IPS-NIHi11 (cell line): ENCODE data around the gene BMX.

Source experiments
- DNase-seq: peaks from one replicate; pipeline ENCODE4 v3.0.0; 2012; ENCODE audit warnings: mixed read lengths, low spot score

BMX gene

DNA sequence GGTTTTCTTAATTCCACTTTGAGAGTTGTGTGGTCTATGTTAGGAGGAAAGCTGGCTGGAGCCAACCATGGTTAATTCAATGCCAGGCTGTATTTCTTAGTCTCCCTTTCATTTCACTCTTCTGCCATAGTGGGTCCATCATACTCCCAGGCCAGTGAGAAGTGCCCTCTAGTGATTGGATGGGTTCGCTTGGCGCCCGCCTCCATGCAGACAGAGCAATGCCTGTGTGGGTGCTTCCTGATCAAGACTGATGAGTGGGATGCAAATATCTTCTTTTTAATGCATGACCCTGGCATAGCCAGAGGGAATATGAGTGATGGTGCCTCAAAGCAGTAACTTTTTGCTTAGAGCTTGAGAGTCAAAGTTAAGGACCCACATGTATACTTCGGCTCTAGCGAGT is 6.4 kb downstream of the BMX start:
- DNase-seq, result no peak

DNA sequence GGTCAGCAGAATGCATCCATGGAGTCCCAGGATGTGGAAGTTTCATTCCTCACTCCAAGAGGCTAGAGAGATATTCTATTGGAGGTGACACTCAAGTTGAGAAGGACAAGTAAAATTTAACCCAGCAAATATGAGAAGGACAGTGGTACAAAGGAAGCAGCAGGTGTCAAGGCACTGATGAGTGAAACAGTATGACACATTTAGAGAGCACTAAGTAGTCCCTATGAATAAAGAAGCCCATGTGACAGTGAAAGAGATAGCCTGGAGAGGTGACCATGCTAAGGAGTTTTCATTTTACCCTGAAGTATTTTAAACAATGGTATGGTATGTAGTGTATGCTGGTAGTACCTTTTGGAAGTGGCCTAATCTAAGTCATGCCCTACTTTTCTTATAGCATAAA is 9.2 kb downstream of the BMX start:
- DNase-seq, result no peak

DNA sequence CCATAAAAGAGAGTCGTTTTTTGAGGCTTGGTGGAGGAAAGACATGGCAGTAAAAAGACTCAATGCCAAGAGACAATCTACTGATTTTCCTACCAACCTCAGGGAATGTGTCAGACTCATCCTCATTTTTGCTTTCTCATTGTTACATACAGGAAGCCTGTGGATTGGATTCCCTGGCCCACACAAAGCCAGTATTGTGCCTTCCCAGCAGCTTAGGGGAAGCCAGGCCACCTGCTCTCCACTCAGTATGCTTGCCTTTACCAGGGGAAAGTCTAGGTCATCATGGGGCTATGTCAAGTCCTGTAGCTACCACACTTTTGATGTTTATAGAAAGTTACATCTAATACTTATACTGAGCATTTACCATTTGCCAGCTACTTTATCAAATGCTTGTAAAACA is 11.0 kb downstream of the BMX start:
- DNase-seq, result no peak

DNA sequence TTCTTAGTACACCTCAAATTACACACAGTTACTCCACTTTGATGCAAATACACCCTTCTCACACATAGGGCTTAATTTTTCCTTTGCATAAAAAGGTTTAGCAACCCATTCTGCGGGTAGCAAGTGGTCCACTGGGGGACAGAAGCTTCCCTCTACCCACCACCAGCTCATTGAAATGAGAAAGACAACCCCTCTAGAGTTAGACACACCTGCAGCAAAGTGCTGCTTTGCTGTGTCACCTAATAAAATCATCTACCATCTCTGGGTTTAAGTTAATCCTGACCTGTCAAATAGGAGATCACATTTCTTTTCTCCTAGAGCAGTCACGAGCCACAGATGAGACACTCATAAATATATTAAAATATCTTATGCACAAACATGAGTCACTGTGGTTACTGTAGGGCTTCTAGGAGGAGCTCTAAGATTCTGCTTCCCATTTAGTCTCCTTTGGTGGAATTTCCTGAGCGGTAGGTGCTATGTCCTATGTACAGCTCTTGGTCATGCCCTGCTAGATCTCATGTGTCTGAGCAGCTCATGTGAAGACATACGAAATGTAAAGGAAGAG is 11.9 kb downstream of the BMX start:
- DNase-seq, result no peak

DNA sequence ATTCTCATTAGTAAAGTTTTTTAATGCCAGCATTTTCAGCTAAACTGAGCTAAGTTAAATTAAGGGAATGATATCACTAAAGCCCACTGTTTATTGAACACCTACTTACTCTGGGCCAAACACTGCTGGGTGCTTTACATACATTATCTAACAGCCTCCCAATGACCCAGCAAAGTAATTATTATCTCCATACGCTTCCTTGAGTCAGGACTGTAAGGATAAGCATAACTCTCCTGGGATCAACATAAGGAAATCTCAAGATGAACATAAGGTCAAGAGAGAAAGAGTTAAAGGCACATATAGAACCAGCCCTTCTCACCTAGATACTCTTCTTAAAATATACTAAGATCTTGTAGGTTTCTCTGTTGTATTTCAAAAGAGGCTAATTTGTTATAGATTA is 13.7 kb downstream of the BMX start:
- DNase-seq, result no peak

DNA sequence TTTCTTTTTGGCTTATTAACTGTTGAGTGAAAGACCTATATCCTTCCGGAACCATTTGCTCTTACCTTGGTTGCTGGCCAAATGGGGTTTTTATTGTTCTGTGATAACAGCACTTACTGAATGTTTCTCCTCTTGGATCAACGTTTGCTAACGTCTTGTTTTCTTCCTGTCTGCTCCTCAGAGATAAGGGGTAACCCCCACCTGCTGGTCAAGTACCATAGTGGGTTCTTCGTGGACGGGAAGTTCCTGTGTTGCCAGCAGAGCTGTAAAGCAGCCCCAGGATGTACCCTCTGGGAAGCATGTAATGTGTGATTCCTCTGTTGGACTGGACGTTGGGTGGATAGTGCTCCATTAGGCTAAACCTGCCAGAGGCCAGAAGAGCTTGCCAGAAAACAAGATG is 15.3 kb downstream of the BMX start:
- no peak for DNase-seq

DNA sequence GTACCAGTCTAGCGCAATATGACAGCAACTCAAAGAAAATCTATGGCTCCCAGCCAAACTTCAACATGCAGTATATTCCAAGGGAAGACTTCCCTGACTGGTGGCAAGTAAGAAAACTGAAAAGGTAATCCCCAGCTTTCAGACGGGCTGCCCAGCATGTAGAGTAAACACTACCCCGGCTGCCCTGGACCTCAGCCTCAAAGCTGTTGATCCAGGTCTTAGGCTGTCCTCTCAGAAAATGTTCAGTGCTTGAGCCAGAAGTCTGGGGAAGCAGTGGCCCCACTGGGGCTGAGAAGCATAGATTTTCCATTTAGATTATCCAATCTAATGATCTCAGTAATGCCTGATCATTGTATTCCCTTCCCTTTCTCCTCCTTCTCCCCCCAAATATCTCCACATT is 21.9 kb downstream of the BMX start:
- DNase-seq, result no peak

DNA sequence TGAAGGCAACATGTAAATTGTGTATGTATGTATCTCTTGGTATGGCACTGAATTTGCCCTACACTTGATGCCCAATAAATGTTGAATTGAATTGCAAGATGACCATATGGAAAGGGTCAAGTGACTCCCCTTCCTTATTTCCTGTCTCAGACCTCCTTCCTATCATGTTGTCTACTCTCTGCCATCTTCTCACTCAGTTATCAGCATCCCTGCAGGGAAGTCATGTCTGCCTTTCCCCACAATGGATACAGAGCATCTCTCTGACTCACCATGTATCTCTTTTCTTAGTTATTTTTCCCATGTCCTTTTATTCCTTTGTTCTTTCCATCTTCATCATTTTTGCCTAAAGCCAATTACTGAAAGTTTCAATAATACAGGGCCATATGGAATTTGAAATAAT is 22.5 kb downstream of the BMX start:
- DNase-seq, result no peak

DNA sequence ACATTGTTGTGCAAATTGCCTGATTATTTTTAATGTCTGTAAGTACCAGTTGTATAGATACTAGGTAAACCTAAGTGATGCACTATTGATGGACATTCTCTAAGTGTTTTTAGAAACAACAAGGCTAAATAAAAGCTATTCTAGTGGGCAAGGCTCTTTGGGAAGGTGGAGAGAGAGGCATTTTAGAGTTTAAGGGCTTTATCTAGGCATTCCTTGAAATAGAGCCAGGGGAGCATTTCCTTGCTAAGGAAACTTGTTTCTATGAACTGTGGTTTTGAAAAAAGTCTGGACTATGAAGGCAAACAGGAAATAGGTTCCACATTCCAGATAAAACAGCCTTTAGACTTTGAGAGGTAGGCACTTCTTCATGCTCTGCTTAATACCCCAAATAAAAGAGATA is 23.8 kb downstream of the BMX start:
- DNase-seq, result no peak

DNA sequence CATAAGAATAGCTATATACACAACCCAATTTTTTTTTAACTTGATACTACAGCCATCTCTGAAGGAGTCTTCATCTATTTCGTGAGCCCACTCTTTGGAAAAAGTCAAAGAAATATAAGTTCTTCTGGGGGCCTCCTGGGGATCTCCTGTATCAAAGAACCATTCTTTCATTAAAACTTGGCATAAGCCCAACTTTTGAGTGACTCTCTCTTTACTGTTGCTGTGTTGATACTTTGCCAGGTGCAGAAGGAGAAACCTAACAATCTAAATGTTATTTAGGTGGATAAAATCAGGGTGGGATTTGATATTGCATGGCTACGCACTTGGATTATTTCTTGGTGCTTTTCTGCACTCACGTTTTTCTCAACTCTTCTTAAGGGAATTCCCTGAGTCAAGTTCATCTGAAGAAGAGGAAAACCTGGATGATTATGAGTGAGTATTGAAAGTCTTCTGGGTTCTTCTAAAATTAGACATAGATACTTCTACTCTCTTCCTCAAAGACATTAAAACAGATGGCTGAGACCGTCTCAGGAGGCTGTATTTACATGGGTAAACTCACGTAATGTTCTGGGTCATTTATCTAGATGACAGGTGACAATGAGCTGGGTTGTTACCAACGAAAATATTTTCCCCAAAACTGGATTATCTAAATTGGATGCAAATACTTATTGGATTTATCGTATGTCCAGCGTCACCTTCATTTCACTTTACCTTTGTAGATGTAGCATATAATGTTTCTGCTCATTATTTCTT is 25.2 kb downstream of the BMX start:
- no peak for DNase-seq

DNA sequence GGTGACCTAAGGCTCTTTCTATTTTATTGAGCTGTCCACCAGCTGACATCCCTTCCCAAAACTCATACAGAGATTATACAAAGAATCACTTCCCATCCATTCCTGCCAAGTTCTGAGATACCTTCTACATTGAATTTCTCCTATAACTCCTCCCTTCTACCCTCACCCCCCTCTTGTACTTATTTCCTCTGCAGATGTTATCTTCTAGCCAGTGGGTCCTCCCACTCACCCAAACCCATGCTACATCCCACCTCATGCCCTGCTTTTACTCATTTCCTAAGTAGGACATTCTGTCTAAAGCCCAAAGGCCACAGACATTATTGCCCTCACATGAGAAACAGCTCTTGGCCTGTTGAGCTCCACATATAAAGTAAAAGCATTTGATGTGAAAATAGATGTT is 28.6 kb downstream of the BMX start:
- DNase-seq, result no peak

DNA sequence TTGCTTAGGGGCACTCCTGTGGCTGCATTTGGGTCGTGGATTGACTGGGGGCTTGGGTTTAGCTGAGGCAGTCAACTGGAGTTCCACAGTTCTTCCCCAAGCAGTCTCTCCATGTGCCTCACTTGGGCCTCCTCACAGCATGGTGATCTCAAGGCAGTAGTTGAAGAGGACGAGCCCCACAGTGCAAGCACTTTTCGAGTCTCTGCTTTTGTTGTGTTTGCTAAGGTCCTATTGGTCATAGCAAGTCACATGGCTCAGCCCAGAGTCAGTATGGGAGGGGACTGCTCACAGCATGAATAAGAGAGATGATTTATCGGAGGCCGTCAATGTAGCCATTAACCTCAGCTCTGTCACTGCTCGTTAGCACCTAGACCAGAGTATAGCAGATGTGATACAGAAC is 29.7 kb downstream of the BMX start:
- DNase-seq, result no peak

DNA sequence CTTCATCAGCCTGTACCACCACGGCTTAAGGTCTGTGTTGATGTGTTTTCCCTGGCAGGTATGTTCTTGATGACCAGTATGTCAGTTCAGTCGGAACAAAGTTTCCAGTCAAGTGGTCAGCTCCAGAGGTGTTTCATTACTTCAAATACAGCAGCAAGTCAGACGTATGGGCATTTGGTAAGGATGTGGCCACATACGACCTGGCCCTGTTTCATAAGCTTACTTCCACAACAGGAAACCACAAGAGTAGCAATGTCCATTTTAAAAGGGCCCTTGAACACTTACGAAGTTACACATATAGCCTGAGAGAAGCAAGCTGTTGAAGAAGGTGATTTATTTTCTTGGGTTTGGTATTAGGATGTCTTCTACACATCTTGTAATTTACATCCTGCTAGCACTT is 46.1 kb downstream of the BMX start:
- DNase-seq, result no peak

DNA sequence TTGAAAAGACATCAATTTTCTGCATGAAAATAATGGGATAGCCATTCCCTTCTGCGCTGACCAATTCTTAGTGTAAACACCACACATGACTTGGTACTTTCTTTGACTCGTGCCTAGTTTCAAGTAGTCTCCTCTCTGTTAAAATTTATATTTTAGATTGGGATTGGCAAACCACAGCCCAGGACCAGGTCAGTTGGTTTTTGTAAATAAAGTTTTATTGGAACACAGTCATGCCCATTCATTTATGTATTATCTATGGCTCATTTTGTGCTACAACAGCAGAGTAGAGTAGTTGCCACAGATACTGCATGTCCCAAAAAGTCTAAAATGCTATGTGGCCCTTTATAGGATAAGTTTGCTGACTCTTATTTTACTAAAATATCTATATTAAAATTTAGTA is 46.7 kb downstream of the BMX start:
- no peak for DNase-seq

DNA sequence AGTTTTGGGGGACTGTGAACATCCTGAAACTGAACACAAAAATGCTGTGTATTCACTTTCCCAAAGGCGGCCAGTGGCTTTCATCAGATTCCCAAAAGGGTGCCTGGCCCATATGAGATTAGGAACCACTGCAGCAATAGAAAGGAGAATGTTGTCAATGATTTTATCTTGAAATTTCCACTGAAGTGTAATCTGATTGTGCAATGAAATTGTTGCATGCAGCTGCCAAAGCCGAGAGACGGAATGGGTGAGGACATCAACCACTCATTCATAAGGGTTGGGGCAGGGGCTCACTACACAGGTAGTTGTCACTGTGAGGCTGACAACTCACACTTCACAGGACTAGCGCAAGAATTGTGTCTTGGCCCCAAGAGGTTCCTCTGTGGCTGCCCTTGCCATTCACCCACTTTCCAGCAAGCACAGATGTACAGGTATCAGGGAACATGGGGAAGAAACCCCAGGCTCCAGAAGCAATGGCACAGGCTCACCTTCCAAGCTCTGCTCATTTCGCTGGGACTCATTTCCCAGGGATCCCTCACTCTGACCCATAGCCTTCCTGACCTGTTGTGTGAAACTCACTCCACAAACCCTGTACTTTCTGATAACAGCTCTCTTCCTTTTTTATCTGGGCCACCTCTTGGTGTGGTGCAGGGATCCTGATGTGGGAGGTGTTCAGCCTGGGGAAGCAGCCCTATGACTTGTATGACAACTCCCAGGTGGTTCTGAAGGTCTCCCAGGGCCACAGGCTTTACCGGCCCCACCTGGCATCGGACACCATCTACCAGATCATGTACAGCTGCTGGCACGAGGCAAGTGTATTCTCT is 48.8 kb downstream of the BMX start:
- no peak for DNase-seq

DNA sequence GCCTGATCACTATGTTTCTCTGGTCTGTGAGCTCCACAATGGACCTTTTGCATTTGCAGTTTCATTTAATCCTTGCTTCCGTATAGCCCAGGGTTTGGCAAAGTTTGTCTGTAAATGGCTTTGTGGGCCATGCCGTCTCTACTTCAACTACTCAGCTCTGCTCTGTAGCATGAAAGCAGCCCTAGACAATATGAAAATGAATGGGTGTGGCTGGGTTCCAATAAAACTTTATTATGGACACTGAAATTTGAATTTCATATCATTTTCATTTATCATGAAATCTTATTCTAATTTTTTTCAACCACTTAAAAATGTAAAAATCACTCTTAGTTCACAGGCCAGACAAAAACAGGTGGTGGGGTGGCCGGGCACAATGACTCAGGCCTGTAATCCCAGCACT is 58.6 kb downstream of the BMX start:
- DNase-seq, result no peak

DNA sequence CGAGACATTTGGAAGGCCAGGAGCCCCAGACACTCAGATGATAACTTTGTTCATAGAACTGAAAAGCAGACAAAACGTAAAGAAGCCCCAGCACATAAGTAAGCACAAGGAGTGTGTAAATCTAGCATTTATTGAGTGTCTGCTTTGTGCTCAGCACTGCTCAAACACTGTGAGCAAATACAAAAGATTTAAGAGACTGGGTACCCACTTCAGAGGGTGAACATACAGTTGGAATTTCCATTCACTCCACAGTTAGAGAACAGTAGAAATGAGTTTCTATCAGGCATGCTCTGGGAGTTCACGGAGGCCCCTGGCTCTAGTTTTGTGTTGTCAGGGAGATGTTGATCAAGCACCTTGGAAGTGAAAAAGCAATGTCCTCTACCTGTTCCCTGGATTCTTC is 60.3 kb downstream of the BMX start:
- DNase-seq, result no peak

DNA sequence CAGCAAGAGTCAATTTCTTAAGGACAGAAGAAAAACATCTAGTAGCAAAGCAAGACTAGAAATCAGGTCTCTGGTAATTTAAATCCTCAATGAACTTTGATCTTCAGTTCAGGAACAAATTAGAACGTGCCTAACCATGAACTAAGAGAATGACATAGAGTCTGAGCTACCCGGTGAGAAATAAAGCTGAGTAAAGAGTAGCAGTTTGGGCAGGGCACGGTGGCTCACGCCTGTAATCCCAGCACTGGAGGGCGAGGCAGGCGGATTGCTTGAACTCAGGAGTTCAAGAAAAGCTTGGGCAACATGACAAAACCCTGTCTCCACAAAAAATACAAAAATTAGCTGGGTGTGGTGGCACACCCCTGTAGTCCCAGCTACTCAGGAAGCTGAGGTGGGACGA is 62.4 kb downstream of the BMX start:
- DNase-seq, result no peak

DNA sequence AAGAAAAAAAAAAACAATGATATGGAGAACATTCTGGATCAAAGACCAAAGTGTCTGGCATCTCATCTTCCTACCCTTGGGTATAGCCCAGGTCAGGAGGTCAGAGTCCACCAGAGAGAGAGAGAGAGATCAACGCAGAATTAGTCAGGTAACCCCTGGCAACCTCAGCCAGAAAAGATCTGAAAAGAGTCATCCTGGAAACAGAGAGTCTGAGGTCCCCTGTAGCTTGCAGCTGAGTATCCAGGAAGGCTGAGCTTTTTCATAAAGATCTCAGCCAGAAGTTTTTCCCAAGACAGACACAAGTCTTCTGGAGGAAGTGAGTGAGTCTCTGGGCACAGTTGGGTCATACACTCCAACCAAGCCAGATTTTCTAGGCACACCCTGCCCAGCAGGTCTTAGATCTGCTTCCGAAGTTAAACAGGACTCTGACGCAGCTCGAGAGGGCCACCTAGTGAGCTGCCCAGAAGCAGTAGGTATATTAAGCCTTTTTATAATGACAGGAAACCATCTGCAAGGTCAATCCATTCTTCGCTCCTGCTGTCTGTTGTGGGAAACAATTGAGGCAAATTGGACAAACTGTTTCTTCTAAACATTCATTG is 64.5 kb downstream of the BMX start:
- peak; percentile 15 for DNase-seq

DNA sequence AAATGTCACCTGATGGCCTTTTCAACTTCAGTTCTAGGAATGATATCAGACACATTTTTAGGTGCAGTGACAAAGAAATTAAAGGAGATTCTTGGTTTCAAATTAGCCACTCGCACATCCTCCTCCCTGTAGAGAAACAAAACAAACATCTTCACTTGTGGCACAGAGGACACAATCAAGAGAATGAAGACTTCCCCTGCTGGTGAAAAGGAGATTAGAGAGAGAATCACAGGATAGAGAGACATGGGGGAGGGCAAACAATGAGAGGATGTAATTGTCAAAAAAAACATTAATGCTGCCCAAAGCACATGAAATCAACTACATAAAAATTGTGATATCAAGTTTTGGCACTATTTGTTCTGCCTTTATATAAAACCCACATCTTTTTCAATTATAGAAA is 65.6 kb downstream of the BMX start:
- no peak for DNase-seq

DNA sequence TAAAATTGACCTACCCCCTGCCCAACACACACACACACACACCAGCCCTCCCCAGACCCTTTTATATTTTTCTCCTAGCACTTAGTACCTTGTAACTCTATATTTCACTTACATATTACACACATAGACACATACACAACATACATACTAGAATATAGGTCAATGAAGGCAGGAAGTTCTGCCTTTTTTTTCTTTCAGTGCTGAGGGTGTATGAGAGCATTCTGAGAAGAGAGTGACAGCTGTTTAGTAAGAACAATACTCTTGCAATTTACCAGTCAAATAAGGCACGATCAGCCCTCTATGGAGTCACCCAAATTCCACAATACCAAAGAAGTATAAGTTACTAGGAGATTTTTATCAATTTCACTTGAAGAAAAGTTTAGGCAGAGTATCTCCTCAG is 66.7 kb downstream of the BMX start:
- DNase-seq, result no peak

DNA sequence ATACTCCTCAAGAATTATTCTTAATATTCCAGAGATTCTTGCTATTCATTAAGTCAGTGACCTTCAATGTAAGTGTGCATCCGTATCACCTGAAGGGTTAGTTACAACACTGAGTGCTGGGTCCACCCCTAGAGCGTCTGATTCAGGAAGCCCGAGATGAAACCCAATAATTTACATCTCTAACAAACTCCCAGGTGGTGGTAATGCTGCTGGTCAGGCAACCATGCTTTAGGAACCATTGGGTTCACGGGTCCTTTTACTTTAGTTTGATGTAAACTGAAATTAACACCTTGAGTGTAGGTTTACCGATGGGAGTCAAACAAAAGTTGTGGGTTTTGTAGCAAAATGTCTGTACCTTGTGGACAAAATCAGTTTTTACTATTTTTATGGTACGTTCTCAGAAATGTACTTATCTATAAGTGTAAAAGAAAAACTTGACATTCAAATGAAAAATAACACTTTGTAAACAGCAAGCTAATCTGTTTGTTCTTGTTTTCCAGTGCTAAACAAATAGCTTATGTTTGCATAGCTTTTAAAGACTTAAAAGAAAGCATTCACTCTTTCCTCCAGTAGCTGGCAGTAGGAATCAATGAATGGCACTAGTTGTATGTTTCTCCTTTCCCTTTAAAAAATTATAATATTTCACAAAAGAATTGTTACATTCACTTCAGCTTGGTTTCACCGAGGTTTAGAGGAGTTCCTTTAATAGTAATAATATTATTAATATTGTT is 67.4 kb downstream of the BMX start:
- DNase-seq, result no peak
